B cell (primary cell): ENCODE data around the gene NREP.

Experiments used
- CTCF ChIP-seq: fragments of 200-600 bp; IDR thresholded peaks from one replicate; pipeline ENCODE4 v1.8.0; 2022; ENCODE audit warnings: antibody characterized with exemption, mild to moderate bottlenecking
- EZH2 ChIP-seq: IDR thresholded peaks from 2 replicates; pipeline ENCODE4 v1.6.1; 2012; ENCODE audit warnings: borderline replicate concordance, low read depth, mild to moderate bottlenecking, moderate library complexity, low read length; ENCODE audit not compliant: insufficient read depth, poor library complexity, severe bottlenecking

GRCh38 chr5:111764019-111764418, 7.0 kb upstream of the NREP start:
- TF ChIP-seq CTCF (no peak), EZH2 (no peak)
